H9 (cell line): ENCODE results near the gene ABCA4. TPM values are rescaled to one million over a fixed set of nuclear protein-coding genes. Genes with fewer than 3 reads are reported as not detected.

ENCODE experiments used
- DNase-seq: peaks from one replicate; pipeline ENCODE4 v3.0.0-alpha.2; 2017
- H2AFZ ChIP-seq: one replicate; pipeline ENCODE4 v1.6.1; 2013; ENCODE audit warnings: mild to moderate bottlenecking, low read length, control low read depth, moderate library complexity
- H2AK5ac ChIP-seq: 2 replicates; pipeline ENCODE4 v1.6.1; 2013; ENCODE audit warnings: low read length, control low read depth, mixed read lengths; ENCODE audit not compliant: insufficient read length
- H2BK120ac ChIP-seq: one replicate; pipeline ENCODE4 v1.6.1; 2013; ENCODE audit warnings: low read depth, mild to moderate bottlenecking, low read length, control low read depth, inconsistent platforms; ENCODE audit not compliant: poor library complexity, severe bottlenecking
- H2BK12ac ChIP-seq: 2 replicates; pipeline ENCODE4 v1.6.1; 2013; ENCODE audit warnings: low read length, control low read depth, mixed read lengths, low read depth; ENCODE audit not compliant: insufficient read length
- H2BK15ac ChIP-seq: 2 replicates; pipeline ENCODE4 v1.6.1; 2013; ENCODE audit warnings: low read depth, low read length, control low read depth
- H2BK20ac ChIP-seq: one replicate; pipeline ENCODE4 v1.6.1; 2013; ENCODE audit warnings: low read depth, mild to moderate bottlenecking, low read length, control low read depth, inconsistent platforms; ENCODE audit not compliant: poor library complexity, severe bottlenecking
- H2BK5ac ChIP-seq: 2 replicates; pipeline ENCODE4 v1.6.1; 2013; ENCODE audit warnings: low read length, control low read depth, mixed read lengths; ENCODE audit not compliant: insufficient read length
- H3K14ac ChIP-seq: 2 replicates; pipeline ENCODE4 v1.6.1; 2013; ENCODE audit warnings: low read length, control low read depth; ENCODE audit not compliant: insufficient read depth
- H3K18ac ChIP-seq: 2 replicates; pipeline ENCODE4 v1.6.1; 2013; ENCODE audit warnings: low read depth, mild to moderate bottlenecking, mixed read lengths, low read length, control low read depth; ENCODE audit not compliant: insufficient read length
- H3K23ac ChIP-seq: 2 replicates; pipeline ENCODE4 v1.6.1; 2013; ENCODE audit warnings: low read length, control low read depth, mixed read lengths, low read depth; ENCODE audit not compliant: insufficient read length
- H3K23me2 ChIP-seq: 2 replicates; pipeline ENCODE4 v1.6.1; 2013; ENCODE audit warnings: low read depth, mild to moderate bottlenecking, mixed read lengths, low read length, control low read depth; ENCODE audit not compliant: insufficient read length, poor library complexity, severe bottlenecking
- H3K27ac ChIP-seq: 2 replicates; pipeline ENCODE4 v1.5.1; 2013; ENCODE audit warnings: low read length, control low read depth, mixed read lengths, low read depth; ENCODE audit not compliant: insufficient read length
- H3K27me3 ChIP-seq: 2 replicates; pipeline ENCODE4 v1.6.1; 2013; ENCODE audit warnings: low read length, control low read depth, inconsistent platforms; ENCODE audit not compliant: insufficient read depth
- H3K4ac ChIP-seq: 2 replicates; pipeline ENCODE4 v1.6.1; 2013; ENCODE audit warnings: low read depth, mild to moderate bottlenecking, control low read depth, inconsistent platforms, low read length, moderate library complexity
- H3K4me1 ChIP-seq: 2 replicates; pipeline ENCODE4 v1.6.1; 2013; ENCODE audit warnings: low read length, control low read depth, inconsistent platforms; ENCODE audit not compliant: insufficient read depth
- H3K4me2 ChIP-seq: 2 replicates; pipeline ENCODE4 v1.6.1; 2013; ENCODE audit warnings: low read length, control low read depth, mixed read lengths; ENCODE audit not compliant: insufficient read length, insufficient read depth
- H3K56ac ChIP-seq: 2 replicates; pipeline ENCODE4 v1.6.1; 2013; ENCODE audit warnings: low read depth, mild to moderate bottlenecking, mixed read lengths, low read length, control low read depth; ENCODE audit not compliant: insufficient read length
- H3K79me1 ChIP-seq: 2 replicates; pipeline ENCODE4 v1.6.1; 2013; ENCODE audit warnings: low read depth, mild to moderate bottlenecking, moderate library complexity, low read length, control low read depth, inconsistent platforms; ENCODE audit not compliant: insufficient read depth, poor library complexity, severe bottlenecking
- H3K79me2 ChIP-seq: 2 replicates; pipeline ENCODE4 v1.6.1; 2013; ENCODE audit warnings: low read length, control low read depth, inconsistent platforms; ENCODE audit not compliant: insufficient read depth
- H3K9ac ChIP-seq: 2 replicates; pipeline ENCODE4 v1.6.1; 2013; ENCODE audit warnings: low read length, control low read depth, mixed read lengths; ENCODE audit not compliant: insufficient read length; ENCODE audit errors: extremely low read depth
- H3K9me3 ChIP-seq: one replicate; pipeline ENCODE4 v1.6.1; 2013; ENCODE audit warnings: low read depth, low read length, inconsistent platforms; ENCODE audit not compliant: control insufficient read depth
- H3T11ph ChIP-seq: one replicate; pipeline ENCODE4 v1.6.1; 2013; ENCODE audit warnings: mild to moderate bottlenecking, low read length, control low read depth, inconsistent platforms
- H4K20me1 ChIP-seq: one replicate; pipeline ENCODE4 v1.6.1; 2013; ENCODE audit not compliant: control insufficient read depth, insufficient read length, insufficient read depth
- H4K5ac ChIP-seq: 2 replicates; pipeline ENCODE4 v1.6.1; 2013; ENCODE audit warnings: low read depth, mild to moderate bottlenecking, mixed read lengths, low read length, control low read depth; ENCODE audit not compliant: insufficient read length
- H4K8ac ChIP-seq: replicated peaks from 2 replicates; pipeline ENCODE4 v1.6.1; 2013; ENCODE audit warnings: low read length, control low read depth, mixed read lengths, low read depth; ENCODE audit not compliant: insufficient read length
- H4K91ac ChIP-seq: 2 replicates; pipeline ENCODE4 v1.6.1; 2013; ENCODE audit warnings: low read depth, mild to moderate bottlenecking, moderate library complexity, mixed read lengths, low read length, control low read depth; ENCODE audit not compliant: insufficient read length
- H3K27ac Mint-ChIP-seq, 3 experiments: 2 replicates in 2 of 3; 3 replicates in 1 of 3; pipeline ENCODE4 v1.8.0; 2020 to 2021; ENCODE audit warnings: mixed read lengths in 3 of 3, mild to moderate bottlenecking in 1 of 3, moderate library complexity in 1 of 3
- H3K27me3 Mint-ChIP-seq: 2 replicates; pipeline ENCODE4 v1.8.0; 2021; ENCODE audit warnings: low read depth, mild to moderate bottlenecking, moderate library complexity, mixed read lengths
- H3K36me3 Mint-ChIP-seq, 3 experiments: 2 replicates in 2 of 3; 3 replicates in 1 of 3; pipeline ENCODE4 v1.8.0; 2020 to 2021; ENCODE audit warnings: low read depth in 3 of 3, mixed read lengths in 3 of 3; ENCODE audit not compliant: insufficient read depth in 1 of 3
- H3K4me1 Mint-ChIP-seq, 2 experiments: 2 replicates each; pipeline ENCODE4 v1.8.0; 2020; ENCODE audit warnings: mixed read lengths in 2 of 2
- H3K4me3 Mint-ChIP-seq, 2 experiments: 2 replicates in 1 of 2; 3 replicates in 1 of 2; pipeline ENCODE4 v1.8.0; 2020 to 2021; ENCODE audit warnings: mild to moderate bottlenecking in 2 of 2, mixed read lengths in 2 of 2, moderate library complexity in 1 of 2
- H3K9me3 Mint-ChIP-seq, 2 experiments: 2 replicates in 1 of 2; 3 replicates in 1 of 2; pipeline ENCODE4 v1.8.0; 2020; ENCODE audit warnings: mild to moderate bottlenecking in 2 of 2, mixed read lengths in 2 of 2, moderate library complexity in 1 of 2
- WGBS: extraction: QIAGEN DNeasy Blood & Tissue Kit; methylation state at CpG from one replicate; pipeline ENCODE4 v1.1.7; 2013; ENCODE audit warnings: missing lambda C conversion rate, low lambda C conversion rate, mixed read lengths; ENCODE audit not compliant: insufficient read length; ENCODE audit errors: extremely low coverage; 5-methylcytosine and 5-hydroxymethylcytosine counted together
- total RNA-seq: library from RNA; stranded (reverse); gene quantifications from 2 replicates; pipeline ENCODE4 v1.2.1, GENCODE V29; 2021
- TF ChIP-seq, protein P1 (sequence below): fragments of 200-600 bp; sonication (generic); conservative IDR thresholded peaks from 3 replicates; pipeline ENCODE4 v1.8.0; 2021; ENCODE audit warnings: antibody characterized with exemption, mild to moderate bottlenecking

ABCA4 gene
- total RNA-seq, 1 experiment from 2014 or later = not detected

DNA sequence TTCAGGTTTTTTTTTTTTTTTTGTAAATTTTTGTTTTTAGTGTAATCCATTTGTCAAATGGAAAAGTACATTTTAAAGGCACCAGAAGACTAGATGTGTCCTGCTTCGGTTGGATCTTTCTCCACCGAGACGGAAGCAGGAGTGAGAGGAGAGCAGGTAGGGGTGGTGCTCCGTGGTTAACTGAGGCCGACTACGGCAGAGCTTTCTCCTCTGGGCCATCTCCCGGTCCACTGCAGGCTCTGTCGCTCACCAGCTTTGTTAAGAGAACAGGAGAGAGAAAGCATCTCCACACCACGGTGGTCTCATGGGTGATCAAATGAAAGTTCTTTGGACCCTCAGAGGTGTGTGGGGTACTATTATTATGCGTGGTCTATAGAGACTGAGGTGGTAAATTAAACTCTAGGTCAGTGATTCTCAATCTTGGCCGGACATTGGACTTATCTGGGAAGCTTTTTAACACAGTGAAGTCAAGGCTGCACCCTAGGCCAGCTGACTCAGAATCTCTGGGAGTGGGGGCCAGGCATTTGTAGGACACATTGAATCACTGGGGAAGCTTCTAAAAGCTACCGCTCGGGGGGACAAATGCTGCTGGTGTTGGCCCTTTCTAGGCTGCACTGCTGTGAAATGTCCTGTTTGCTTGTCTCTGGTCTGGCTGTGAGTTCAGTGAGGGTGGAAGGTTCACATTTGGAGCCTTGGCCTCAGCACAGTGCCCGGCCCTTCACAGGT is 25.0 kb downstream of the ABCA4 start:
- Histone ChIP-seq H3K79me2 (no peaks in the 10 kb centered on the region), H4K91ac (no peak overlapping the region), H2BK15ac (no peak overlapping the region), H2AK5ac (no peak overlapping the region), H3K4ac (no peak overlapping the region), H3K9me3 (no peaks in the 10 kb centered on the region), H3K14ac (no peak overlapping the region), H3K9ac (no peak overlapping the region), H2BK5ac (no peak overlapping the region), H2AFZ (no peak overlapping the region), H3K79me1 (no peaks in the 10 kb centered on the region), H3K4me2 (no peak overlapping the region), H3K56ac (no peak overlapping the region), H2BK12ac (no peak overlapping the region), H3K23me2 (no peaks in the 10 kb centered on the region), H3K23ac (no peak overlapping the region), H3K4me1 (peaks cover 18% of the 10 kb centered on the region), H2BK20ac (no peak overlapping the region), H3K18ac (no peak overlapping the region), H4K8ac (no peak overlapping the region), H4K20me1 (no peaks in the 10 kb centered on the region), H3T11ph (no peak overlapping the region), H3K27ac (no peak overlapping the region), H4K5ac (no peak overlapping the region), H2BK120ac (no peak overlapping the region), H3K27me3 (no peaks in the 10 kb centered on the region)
- H3K27ac Mint-ChIP-seq = no peak overlapping the region
- H3K27me3 Mint-ChIP-seq = peaks cover 15% of the 10 kb centered on the region
- WGBS = no CpG with 5 or more reads among the region's 14 CpGs
- H3K9me3 Mint-ChIP-seq = no peaks in the 10 kb centered on the region
- no peak overlapping the region for H3K4me3 Mint-ChIP-seq
- no peak for DNase-seq
- TF ChIP-seq, protein P1, sequence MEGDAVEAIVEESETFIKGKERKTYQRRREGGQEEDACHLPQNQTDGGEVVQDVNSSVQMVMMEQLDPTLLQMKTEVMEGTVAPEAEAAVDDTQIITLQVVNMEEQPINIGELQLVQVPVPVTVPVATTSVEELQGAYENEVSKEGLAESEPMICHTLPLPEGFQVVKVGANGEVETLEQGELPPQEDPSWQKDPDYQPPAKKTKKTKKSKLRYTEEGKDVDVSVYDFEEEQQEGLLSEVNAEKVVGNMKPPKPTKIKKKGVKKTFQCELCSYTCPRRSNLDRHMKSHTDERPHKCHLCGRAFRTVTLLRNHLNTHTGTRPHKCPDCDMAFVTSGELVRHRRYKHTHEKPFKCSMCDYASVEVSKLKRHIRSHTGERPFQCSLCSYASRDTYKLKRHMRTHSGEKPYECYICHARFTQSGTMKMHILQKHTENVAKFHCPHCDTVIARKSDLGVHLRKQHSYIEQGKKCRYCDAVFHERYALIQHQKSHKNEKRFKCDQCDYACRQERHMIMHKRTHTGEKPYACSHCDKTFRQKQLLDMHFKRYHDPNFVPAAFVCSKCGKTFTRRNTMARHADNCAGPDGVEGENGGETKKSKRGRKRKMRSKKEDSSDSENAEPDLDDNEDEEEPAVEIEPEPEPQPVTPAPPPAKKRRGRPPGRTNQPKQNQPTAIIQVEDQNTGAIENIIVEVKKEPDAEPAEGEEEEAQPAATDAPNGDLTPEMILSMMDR = no peak
- H3K4me1 Mint-ChIP-seq = peaks cover 30 to 33% of the 10 kb centered on the region in 2 experiments
- H3K36me3 Mint-ChIP-seq = no peaks in the 10 kb centered on the region
